Vagina (tissue), 2 donors: ENCODE data around the gene CENPO.

ENCODE experiments used
- CTCF ChIP-seq, 3 experiments: fragments of 450-650 bp in 2 of 3; fragments of 200-600 bp in 1 of 3; sonication (generic) in 1 of 3; IDR thresholded peaks; one replicate each; pipeline ENCODE4 v1.5.1; 2017 to 2019; ENCODE audit warnings: antibody characterized with exemption in 3 of 3, mild to moderate bottlenecking in 2 of 3, moderate library complexity in 2 of 3
- POLR2A ChIP-seq, 2 donors: fragments of 450-650 bp; IDR thresholded peaks; one replicate each; pipeline ENCODE4 v1.6.1; 2017; ENCODE audit warnings: antibody characterized with exemption in 2 of 2, mild to moderate bottlenecking in 2 of 2, moderate library complexity in 2 of 2
- POLR2AphosphoS5 ChIP-seq, 2 donors: sonication (generic); formaldehyde crosslinking; IDR thresholded peaks; one replicate each; pipeline ENCODE4 v1.9.0; 2017; ENCODE audit warnings: antibody characterized with exemption in 2 of 2, mild to moderate bottlenecking in 2 of 2, low read depth in 1 of 2; ENCODE audit not compliant: insufficient read depth in 1 of 2

GRCh38 chr2:24763843-24764242, 29.4 kb upstream of the CENPO start:
- no peak for TF ChIP-seq CTCF (IDR thresholded peaks at IDR 0.05)
- TF ChIP-seq POLR2A (IDR thresholded peaks at IDR 0.05) = no peak
- no peak for TF ChIP-seq POLR2AphosphoS5 (IDR thresholded peaks at IDR 0.05; ENCODE audit: insufficient read depth in 1 of 2, low read depth in 1 of 2)
